Measurements from ENCODE around the gene KIR2DL1.

DNA sequence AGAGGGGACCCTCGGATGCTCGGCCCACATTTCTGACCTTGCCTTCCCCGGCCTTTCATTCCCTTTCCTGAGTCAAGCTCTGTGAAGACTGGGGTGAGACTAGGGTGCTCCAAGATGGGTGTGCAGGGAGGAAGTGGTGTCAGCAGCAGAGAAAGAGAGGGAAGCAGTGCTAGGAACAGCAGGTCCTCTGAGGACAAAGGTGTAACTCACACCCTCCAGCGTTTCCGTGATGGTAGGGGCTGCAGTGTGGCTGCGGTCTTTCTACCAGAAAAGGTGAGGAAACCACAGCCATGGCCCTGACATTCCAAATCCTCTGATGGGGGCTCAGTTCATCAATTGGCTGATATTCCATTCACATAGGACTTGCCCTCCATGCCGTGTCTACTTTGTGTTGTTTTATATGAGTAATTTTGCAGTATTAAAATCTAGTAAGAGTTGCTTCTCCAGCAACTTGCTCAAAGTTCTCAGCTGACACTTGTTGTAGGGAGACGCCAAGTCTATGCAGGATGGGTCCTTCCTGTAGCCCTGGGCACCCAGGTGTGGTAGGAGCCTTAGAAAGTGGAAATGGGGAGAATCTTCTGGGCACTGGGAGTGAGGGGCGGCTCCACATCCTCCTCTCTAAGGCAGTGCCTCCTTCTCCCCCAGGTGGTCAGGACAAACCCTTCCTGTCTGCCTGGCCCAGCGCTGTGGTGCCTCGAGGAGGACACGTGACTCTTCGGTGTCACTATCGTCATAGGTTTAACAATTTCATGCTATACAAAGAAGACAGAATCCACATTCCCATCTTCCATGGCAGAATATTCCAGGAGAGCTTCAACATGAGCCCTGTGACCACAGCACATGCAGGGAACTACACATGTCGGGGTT, 48.3 kb downstream of the KIR2DL1 start:
- TF ChIP-seq, protein P1, sequence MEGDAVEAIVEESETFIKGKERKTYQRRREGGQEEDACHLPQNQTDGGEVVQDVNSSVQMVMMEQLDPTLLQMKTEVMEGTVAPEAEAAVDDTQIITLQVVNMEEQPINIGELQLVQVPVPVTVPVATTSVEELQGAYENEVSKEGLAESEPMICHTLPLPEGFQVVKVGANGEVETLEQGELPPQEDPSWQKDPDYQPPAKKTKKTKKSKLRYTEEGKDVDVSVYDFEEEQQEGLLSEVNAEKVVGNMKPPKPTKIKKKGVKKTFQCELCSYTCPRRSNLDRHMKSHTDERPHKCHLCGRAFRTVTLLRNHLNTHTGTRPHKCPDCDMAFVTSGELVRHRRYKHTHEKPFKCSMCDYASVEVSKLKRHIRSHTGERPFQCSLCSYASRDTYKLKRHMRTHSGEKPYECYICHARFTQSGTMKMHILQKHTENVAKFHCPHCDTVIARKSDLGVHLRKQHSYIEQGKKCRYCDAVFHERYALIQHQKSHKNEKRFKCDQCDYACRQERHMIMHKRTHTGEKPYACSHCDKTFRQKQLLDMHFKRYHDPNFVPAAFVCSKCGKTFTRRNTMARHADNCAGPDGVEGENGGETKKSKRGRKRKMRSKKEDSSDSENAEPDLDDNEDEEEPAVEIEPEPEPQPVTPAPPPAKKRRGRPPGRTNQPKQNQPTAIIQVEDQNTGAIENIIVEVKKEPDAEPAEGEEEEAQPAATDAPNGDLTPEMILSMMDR (IDR thresholded peaks at IDR 0.05), result no peak
- TF ChIP-seq EZH2phosphoT487 (IDR thresholded peaks at IDR 0.05), result no peak
